K562 (cell line): ENCODE measurements around the gene APOM. TPM values are rescaled to one million over a fixed set of nuclear protein-coding genes. Genes with fewer than 3 reads are reported as not detected.

Experiments
- ARID3A ChIP-seq: IDR thresholded peaks from 2 replicates; pipeline ENCODE4 v1.6.1; 2012; ENCODE audit warnings: low read depth, low read length, improper control_type of control experiment, borderline replicate concordance
- CBFA2T3 ChIP-seq: fragments of 450-650 bp; IDR thresholded peaks from 2 replicates; pipeline ENCODE4 v1.6.1; 2017
- ELF2 ChIP-seq: fragments of 250-450 bp; sonication (Bioruptor Pico); IDR thresholded peaks from 2 replicates; pipeline ENCODE4 v1.5.0; 2021; ENCODE audit warnings: mild to moderate bottlenecking
- FOXJ3 ChIP-seq: sonication (generic); formaldehyde crosslinking; IDR thresholded peaks from 2 replicates; pipeline ENCODE4 v1.4.0; 2020; ENCODE audit warnings: mild to moderate bottlenecking, missing genetic modification reagents
- LARP7 ChIP-seq: fragments of 450-650 bp; IDR thresholded peaks from 2 replicates; pipeline ENCODE4 v1.6.1; 2016
- LEF1 ChIP-seq: fragments of 450-650 bp; IDR thresholded peaks from 2 replicates; pipeline ENCODE4 v1.6.1; 2016; ENCODE audit warnings: mild to moderate bottlenecking
- NFE2L1 ChIP-seq: fragments of 450-650 bp; IDR thresholded peaks from 2 replicates; pipeline ENCODE4 v1.6.1; 2016; ENCODE audit warnings: missing genetic modification characterization, low read depth, mild to moderate bottlenecking, missing compliant biosample characterization, moderate library complexity, borderline replicate concordance
- SRSF9 ChIP-seq: fragments of 200-400 bp; formaldehyde crosslinking; IDR thresholded peaks from 2 replicates; pipeline ENCODE4 v1.6.1; 2017; ENCODE audit warnings: low read depth, low read length, borderline replicate concordance
- ZNF140 ChIP-seq: fragments of 250-450 bp; sonication (Bioruptor Pico); IDR thresholded peaks from 2 replicates; pipeline ENCODE4 v1.8.0; 2021; ENCODE audit warnings: moderate library complexity, mild to moderate bottlenecking, inconsistent platforms
- ZNF282 ChIP-seq: sonication (generic); formaldehyde crosslinking; IDR thresholded peaks from 2 replicates; pipeline ENCODE4 v1.8.1; 2023; ENCODE audit warnings: missing genetic modification reagents
- polyA plus RNA-seq, 8 experiments: library from polyadenylated mRNA; depleted of rRNA in 4 of 8; stranded (reverse) in 5 of 8; unstranded in 3 of 8; fragments of >200 nt; fragmentation: Nextera tagmentation in 2 of 8; fragmentation: Illumina TruSeq in 1 of 8; extraction: Ambion mirVana in 2 of 8; extraction: Trizol in 1 of 8; gene quantifications; 2 replicates each; pipeline versions ENCODE4 v1.2.1 to v1.2.3, GENCODE V29; 2011 to 2014; ENCODE audit warnings: inconsistent platforms in 1 of 8, missing spikeins in 1 of 8
- total RNA-seq, 7 experiments: library from RNA; depleted of rRNA in 6 of 7; stranded (reverse); fragments of >200 nt in 6 of 7; fragmentation: Illumina TruSeq in 2 of 7; extraction: Trizol in 2 of 7; gene quantifications; 2 replicates each; pipeline versions ENCODE4 v1.2.1 to v1.2.3, GENCODE V29; 2011 to 2021; ENCODE audit warnings: low replicate concordance in 1 of 7
- TF ChIP-seq, protein P1 (sequence below): fragments of 450-650 bp; conservative IDR thresholded peaks from 2 replicates; pipeline ENCODE4 v1.6.1; 2016; ENCODE audit warnings: missing genetic modification characterization, low read depth, mild to moderate bottlenecking, control low read depth, missing compliant biosample characterization
- TF ChIP-seq, protein P2 (sequence below): sonication (generic); formaldehyde crosslinking; IDR thresholded peaks from 2 replicates; pipeline ENCODE4 v1.9.0; 2022; ENCODE audit warnings: mild to moderate bottlenecking, missing genetic modification reagents
- TF ChIP-seq, protein P3 (sequence below): fragments of 250-450 bp; sonication (Bioruptor Pico); IDR thresholded peaks from 2 replicates; pipeline ENCODE4 v1.4.0; 2020; ENCODE audit warnings: mild to moderate bottlenecking, moderate library complexity
- TF ChIP-seq, protein P4 (sequence below): fragments of 450-650 bp; IDR thresholded peaks from 2 replicates; pipeline ENCODE4 v1.6.1; 2017; ENCODE audit warnings: antibody characterized with exemption, mild to moderate bottlenecking
- TF ChIP-seq, protein P5 (sequence below): fragments of 250-450 bp; sonication (Bioruptor Pico); IDR thresholded peaks from 2 replicates; pipeline ENCODE4 v1.9.0; 2021; ENCODE audit warnings: mild to moderate bottlenecking

The APOM gene
- total and polyA plus RNA-seq, 9 of the 15 experiments (the other 6 are each of a cell fraction or from before 2014, with no cell fraction given) = 5.7 to 24.3 (median 10.4) TPM

GRCh38 chr6:31660381-31661261 lies 4.9 kb downstream of the APOM start, which contains the start of gene C6orf47 (continued):
- TF ChIP-seq ARID3A = peak; percentile 41; the same call in 1 of the 2 replicates
- TF ChIP-seq, protein P1, sequence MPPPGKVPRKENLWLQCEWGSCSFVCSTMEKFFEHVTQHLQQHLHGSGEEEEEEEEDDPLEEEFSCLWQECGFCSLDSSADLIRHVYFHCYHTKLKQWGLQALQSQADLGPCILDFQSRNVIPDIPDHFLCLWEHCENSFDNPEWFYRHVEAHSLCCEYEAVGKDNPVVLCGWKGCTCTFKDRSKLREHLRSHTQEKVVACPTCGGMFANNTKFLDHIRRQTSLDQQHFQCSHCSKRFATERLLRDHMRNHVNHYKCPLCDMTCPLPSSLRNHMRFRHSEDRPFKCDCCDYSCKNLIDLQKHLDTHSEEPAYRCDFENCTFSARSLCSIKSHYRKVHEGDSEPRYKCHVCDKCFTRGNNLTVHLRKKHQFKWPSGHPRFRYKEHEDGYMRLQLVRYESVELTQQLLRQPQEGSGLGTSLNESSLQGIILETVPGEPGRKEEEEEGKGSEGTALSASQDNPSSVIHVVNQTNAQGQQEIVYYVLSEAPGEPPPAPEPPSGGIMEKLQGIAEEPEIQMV (tag) = no peak
- TF ChIP-seq, protein P2, sequence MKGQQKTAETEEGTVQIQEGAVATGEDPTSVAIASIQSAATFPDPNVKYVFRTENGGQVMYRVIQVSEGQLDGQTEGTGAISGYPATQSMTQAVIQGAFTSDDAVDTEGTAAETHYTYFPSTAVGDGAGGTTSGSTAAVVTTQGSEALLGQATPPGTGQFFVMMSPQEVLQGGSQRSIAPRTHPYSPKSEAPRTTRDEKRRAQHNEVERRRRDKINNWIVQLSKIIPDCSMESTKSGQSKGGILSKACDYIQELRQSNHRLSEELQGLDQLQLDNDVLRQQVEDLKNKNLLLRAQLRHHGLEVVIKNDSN (CRISPR knock-in tag) = no peak
- no peak for TF ChIP-seq SRSF9
- TF ChIP-seq, protein P3, sequence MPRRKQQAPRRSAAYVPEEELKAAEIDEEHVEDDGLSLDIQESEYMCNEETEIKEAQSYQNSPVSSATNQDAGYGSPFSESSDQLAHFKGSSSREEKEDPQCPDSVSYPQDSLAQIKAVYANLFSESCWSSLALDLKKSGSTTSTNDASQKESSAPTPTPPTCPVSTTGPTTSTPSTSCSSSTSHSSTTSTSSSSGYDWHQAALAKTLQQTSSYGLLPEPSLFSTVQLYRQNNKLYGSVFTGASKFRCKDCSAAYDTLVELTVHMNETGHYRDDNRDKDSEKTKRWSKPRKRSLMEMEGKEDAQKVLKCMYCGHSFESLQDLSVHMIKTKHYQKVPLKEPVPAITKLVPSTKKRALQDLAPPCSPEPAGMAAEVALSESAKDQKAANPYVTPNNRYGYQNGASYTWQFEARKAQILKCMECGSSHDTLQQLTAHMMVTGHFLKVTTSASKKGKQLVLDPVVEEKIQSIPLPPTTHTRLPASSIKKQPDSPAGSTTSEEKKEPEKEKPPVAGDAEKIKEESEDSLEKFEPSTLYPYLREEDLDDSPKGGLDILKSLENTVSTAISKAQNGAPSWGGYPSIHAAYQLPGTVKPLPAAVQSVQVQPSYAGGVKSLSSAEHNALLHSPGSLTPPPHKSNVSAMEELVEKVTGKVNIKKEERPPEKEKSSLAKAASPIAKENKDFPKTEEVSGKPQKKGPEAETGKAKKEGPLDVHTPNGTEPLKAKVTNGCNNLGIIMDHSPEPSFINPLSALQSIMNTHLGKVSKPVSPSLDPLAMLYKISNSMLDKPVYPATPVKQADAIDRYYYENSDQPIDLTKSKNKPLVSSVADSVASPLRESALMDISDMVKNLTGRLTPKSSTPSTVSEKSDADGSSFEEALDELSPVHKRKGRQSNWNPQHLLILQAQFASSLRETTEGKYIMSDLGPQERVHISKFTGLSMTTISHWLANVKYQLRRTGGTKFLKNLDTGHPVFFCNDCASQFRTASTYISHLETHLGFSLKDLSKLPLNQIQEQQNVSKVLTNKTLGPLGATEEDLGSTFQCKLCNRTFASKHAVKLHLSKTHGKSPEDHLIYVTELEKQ (CRISPR knock-in tag) = peak; percentile 34; the same call in 1 of the 2 replicates
- peak; percentile 97 for TF ChIP-seq ELF2 (CRISPR knock-in tag)
- no peak for TF ChIP-seq LEF1
- no peak for TF ChIP-seq NFE2L1
- no peak for TF ChIP-seq CBFA2T3
- TF ChIP-seq, protein P4, sequence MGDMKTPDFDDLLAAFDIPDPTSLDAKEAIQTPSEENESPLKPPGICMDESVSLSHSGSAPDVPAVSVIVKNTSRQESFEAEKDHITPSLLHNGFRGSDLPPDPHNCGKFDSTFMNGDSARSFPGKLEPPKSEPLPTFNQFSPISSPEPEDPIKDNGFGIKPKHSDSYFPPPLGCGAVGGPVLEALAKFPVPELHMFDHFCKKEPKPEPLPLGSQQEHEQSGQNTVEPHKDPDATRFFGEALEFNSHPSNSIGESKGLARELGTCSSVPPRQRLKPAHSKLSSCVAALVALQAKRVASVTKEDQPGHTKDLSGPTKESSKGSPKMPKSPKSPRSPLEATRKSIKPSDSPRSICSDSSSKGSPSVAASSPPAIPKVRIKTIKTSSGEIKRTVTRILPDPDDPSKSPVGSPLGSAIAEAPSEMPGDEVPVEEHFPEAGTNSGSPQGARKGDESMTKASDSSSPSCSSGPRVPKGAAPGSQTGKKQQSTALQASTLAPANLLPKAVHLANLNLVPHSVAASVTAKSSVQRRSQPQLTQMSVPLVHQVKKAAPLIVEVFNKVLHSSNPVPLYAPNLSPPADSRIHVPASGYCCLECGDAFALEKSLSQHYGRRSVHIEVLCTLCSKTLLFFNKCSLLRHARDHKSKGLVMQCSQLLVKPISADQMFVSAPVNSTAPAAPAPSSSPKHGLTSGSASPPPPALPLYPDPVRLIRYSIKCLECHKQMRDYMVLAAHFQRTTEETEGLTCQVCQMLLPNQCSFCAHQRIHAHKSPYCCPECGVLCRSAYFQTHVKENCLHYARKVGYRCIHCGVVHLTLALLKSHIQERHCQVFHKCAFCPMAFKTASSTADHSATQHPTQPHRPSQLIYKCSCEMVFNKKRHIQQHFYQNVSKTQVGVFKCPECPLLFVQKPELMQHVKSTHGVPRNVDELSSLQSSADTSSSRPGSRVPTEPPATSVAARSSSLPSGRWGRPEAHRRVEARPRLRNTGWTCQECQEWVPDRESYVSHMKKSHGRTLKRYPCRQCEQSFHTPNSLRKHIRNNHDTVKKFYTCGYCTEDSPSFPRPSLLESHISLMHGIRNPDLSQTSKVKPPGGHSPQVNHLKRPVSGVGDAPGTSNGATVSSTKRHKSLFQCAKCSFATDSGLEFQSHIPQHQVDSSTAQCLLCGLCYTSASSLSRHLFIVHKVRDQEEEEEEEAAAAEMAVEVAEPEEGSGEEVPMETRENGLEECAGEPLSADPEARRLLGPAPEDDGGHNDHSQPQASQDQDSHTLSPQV = no peak
- TF ChIP-seq ZNF140 = no peak
- TF ChIP-seq LARP7 = no peak
- TF ChIP-seq ZNF282 = no peak
- TF ChIP-seq FOXJ3 (CRISPR knock-in tag) = no peak
- TF ChIP-seq, protein P5, sequence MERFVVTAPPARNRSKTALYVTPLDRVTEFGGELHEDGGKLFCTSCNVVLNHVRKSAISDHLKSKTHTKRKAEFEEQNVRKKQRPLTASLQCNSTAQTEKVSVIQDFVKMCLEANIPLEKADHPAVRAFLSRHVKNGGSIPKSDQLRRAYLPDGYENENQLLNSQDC (CRISPR knock-in tag) = no peak; the same call in 1 of the 2 replicates
